Activated CD8-positive, alpha-beta memory T cell treated with anti-CD3 and anti-CD28 coated beads for 48 hours (primary cell): ENCODE data around the gene TKFC.

Source experiments
- DNase-seq, 3 experiments: peaks; one replicate each; pipeline ENCODE4 v3.0.0-alpha.2; 2020; ENCODE audit warnings: low read depth in 2 of 3, low spot score in 2 of 3

TKFC gene

DNA sequence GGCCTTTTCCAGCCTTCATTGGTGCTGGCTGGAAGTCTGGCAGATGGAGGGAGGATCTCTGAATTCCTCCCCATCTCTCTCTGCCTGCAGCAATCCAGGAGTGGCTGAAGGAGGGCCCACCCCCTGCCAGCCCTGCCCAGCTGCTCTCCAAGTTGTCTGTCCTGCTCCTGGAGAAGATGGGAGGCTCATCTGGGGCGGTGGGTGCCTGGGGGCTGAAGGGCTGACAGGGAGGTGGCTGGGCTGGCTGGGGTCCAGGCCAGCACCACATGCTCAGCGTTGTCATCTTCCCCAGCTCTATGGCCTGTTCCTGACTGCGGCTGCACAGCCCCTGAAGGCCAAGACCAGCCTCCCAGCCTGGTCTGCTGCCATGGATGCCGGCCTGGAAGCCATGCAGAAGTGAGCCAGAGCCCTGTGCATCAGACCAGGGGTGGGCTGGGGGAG is 12.2 kb downstream of the TKFC start:
- DNase-seq, result no peak

DNA sequence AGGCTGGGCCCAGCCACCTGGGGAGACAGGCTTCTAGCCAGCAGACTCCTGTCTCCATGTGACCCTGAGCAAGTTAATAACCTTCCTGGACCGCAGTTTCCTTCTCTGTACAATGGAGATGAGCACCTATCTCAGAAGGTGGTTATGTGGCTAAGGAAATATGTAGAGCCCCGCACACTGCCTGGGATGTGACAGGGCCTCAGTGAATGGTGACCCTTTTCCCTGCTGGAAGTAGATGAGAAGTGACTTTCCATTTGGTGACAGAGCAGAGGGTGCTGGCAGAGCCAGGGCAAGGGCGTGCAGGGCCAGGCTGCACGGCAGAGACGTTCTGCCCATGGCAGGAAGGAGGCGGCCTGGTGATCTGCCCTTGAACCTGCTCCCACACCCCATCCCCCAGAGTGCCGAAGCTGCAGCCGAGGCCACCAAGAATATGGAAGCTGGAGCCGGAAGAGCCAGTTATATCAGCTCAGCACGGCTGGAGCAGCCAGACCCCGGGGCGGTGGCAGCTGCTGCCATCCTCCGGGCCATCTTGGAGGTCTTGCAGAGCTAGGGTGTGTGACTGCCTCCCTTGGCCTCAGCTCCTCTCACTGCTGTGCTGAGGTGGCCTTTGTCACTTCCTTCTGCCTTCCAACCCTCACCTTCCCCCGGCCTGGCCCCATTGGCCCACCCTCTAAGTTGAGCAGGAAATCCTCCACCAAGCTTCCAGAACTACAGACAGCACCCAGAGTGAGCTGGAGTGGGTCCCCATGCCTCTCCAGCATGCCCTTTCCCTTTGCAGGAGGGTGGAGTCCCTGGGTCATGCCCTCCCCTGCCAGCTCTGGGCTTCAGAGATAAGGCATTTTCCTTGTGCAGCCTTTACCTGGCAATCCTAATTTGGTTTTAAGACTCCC is 13.2 kb downstream of the TKFC start:
- no peak for DNase-seq

DNA sequence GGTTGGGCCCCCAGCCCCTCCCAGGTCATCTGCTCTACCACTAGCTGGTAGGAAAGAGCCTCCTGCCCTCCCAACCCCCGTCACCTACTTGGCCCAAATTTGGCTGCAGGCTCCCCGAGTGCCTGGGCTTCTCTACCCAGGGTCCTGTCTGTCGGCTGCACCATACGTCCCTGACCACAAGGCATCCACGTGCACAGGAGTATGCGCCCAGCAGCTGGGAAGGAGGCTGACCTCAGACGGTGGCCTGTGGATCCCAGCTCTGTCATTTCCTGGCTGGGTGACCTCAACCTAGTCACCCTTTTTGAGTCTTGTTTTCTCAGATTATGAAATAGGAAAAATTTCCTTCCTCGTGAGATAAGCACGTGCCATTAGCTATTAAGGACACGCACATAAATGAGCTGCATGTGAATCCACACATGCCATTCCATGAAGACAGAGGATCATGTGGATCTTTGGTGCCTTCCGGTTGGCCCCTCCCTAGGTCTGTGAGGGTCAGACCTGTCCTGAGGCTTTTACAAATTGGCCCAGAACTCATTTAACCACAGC is 15.0 kb downstream of the TKFC start:
- no peak for DNase-seq

DNA sequence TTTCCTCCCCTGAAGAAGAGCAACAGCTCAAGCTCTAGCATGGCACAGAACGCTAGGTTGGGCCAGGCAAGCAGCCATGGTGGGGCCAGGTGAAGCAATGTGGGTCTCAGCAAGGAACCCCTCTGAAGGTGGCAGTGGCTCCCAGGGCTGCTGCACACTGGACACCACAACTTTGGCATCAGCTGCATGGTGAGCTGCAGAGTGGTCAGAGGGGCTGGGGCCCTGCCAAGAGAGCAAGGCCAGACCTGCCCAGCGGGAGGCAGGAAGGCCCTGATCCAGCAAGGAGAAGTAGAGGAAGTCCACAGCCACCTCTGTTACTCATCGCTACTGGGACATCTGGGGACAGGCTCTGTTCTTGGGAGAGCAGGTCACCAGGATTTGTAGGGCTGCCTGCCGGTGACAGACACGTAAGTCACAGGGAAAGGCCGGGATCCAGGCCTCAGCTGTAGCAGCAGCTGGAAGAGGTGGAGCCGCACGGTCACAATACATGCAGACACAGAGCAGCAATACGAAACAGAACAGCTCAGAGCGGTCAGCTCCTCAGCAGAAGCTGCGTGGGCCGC is 16.2 kb downstream of the TKFC start:
- DNase-seq, result no peak

DNA sequence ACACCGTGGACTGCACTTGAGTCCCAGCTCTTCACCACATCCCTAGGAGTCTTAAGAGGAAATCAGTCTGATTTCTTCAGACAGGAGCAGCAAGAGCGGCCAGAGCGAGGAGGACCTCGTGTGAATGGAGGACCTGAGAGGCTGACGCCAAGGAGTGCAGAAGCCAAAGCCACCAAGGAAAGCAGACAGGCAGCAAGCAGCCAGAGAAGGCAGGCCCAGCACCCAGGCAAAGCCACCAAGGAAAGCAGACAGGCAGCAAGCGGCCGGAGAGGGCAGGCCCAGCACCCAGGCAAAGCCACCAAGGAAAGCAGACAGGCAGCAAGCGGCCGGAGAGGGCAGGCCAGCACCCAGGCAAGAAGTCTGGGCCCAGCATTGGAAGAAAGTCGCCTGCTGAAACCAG is 16.9 kb downstream of the TKFC start:
- no peak for DNase-seq

DNA sequence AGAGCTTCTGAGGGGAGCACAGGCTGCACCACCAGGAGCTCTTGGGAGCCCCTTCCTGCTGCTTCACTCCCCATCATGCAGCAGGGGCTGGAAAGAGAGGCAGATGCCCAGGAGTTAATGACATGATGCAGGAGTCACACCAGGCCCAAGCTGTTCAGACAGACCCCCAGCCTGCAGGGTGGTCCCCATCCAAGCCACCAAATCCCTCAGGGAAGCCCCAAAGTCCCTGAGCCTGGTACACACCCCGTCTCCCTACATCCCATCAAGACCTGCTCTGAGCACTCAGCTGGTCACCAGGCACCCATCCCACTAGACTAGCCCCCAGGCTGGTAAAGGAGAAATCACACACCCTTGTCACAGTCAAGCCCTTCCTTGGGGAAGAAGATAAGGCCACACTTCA is 17.3 kb downstream of the TKFC start:
- DNase-seq, result no peak

DNA sequence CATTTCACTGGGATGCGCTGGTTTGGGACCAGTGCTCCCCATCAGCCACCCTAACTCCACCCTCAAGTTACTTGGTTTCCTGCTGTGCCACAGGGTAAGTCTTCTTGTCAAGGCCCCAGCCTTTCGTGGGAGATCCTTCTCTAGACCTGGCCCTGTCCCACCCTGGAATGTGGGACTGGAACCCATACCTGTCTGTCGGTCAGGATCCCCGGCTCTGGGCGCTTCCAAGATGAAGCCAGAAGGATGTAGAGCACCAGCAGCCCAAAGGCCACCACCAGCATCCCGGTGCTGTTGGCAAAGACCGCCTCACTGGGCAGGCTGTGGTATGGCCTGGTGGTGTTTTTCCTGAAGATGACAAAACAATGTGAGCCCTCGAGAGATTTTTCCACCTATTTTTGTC is 17.8 kb downstream of the TKFC start:
- no peak for DNase-seq

DNA sequence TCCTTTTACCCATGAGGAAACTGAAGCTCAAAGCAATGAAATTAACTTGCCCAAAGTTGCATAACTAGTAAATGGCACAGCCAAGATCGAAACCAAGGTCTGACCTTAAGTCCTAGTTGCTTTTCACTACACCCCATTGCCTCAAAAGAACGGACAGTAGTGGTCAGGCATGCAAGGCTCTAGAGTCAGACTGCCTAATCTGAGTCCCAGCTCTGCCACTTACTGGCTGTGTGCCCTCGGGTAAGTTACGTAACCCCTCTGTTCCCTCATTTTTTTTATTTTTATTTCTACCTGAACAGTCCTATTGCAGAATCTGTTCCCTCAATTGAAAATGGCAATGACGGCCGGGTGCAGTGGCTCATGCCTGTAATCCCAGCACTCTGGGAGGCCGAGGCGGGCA is 19.0 kb downstream of the TKFC start:
- no peak for DNase-seq

DNA sequence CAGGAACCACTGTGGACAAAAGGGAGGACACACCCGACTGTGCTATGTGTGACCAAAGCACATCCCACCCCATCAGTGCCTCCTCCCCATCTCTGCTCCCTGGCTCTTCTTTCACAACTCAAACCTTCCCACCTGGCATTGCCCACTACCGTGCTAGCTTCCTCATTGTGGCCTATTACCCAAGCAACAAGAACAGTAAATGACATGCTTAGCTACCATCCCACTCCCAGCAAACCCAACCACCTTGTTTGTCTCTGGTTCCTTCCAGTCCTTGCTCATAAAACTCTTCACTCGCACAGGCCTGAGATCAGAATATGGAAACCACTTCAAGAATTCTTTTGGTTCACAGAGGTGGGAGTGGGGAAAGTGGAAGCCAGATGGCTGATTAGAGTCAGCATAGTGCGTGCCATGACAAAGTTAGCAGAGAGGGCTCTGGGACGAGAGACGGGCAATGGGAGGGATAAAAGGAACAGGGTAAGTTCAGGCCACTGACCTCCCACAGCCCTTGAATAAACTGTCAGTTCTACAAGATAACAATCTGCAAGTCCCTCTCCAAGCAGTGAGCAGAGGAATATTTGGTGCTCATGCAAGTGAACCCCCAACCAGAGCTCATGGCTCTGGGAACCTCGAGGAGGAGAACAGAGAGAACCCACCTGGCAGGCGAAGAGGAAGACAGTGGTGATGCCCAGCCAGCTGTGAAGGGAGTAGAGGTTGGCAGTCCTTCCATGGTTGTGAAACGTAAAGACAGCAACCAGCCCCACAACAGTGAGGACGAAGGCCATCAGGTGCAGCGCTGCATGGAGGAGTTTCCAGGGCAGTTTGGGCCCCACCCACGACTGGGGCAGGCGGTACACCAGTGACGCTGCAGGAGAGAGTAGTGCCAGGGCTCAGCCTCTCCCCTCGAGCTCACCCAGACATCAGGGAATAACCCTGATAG is 20.4 kb downstream of the TKFC start:
- DNase-seq, result no peak

DNA sequence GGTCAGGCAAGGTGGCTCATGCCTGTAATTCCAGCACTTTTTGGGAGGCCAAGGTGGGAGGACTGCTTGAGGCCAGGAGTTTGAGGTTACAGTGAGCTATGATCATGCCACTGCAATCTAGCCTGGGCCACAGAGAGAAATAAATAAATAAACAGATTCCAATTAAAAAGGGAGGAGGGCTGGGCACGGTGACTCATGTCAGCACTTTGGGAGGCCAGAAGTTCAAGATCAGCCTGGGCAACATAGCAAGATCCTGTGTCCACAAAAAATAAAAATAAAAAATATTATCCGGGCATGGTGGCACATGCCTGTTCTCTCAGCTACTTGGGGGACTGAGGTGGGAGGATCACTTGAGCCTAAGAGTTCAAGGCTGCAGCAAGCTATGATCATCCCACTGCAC is 21.2 kb downstream of the TKFC start:
- no peak for DNase-seq

DNA sequence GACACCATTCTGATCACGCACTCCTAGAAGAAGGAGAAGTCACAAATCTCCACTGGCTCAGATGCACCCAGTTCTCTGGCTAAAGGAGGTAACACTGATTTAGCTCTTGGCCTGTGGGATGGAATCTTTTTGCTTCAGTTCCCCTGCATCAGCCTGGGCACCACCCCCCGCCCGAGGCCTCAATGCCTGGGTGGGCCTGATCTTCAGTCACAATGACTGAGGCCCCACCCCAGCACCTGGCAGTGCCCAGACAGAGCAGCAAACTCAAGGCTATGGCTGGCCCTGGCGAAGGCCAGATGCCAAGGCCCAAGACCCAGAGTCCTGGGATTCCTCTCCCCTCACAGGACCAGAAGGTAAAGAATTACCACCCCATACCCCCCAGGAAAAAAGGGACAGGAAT is 23.7 kb downstream of the TKFC start:
- DNase-seq, result no peak

DNA sequence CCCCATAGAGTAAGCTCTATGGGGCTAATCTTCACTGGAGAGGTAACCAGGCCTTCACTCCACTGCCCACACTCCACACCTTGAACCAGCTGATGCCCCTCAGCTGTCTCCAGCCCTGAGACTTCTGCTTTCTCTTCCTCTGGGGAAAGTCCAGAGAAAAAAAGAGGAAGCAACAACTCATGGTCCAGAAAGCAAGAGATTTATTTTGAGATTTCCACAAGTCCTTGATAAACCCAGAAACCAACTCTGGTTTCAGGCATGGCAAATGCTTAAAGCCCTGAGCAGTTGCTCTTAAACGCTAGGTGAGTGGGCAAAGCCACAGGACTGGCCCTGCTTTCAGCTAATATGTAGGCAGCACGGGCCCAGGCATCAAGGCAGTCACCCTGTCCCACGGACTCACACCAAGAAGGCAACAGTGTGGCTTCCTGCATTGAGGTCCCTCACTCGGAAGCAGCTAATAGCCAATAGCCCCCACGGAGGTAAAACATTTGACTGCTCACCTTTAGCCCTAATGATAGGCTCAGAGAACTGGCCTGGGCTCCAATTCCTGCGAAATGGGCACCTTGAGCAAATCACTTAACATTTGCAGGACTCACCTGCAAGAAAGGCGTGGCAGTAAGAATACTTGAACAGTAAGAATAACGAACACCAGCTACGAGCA is 24.3 kb downstream of the TKFC start:
- no peak for DNase-seq

DNA sequence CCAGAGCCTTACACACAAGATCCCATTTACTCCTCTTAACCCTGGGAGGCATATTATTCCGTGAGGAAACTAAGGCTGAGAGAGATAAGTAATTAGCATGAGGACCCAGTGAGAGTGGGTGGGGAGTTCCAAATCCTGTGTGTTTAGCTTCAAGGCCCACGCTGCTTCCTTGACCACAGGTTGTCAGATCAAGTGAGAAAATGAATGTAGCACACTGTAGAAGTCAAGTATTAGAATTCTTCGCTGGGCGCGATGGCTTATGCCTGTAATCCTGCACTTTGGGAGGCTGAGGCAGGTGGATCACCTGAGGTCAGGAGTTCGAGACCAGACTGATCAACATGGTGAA is 24.8 kb downstream of the TKFC start:
- no peak for DNase-seq

DNA sequence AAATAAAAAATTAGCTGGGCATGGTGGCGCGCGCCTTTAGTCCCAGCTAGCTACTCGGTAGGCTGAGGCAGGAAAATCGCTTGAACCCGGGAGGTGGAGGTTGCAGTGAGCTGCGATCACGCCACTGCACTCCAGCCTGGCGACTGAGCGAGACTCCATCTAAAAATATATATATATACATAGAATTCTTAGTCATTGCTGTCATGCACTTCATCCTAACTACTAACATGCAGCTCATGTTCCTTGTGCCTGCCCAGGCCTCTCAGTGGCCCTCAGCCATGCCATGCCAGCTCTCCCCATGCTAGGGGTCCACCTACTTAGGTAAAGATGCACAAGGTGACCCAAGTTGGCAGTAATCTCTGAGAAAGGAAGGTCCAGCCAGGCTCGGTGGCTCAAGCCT is 25.5 kb downstream of the TKFC start:
- no peak for DNase-seq

DNA sequence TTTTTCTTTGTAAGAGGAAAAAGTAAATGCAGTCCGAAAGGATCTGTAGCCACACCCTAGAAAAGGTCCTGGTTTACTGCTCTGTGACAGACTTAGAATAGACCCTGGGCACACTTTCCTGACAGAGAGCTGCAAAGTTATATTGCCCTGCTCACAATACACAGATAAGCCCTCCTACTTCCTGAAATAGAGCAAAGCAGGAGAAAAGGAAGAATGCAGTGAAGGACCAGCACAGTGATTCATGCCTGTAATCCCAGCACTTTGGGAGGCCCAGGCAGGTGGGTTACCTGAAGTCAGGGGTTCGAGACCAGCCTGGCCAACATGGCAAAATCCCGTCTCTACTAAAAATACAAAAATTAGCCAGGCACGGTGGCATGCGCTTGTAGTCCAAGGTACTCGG is 26.5 kb downstream of the TKFC start:
- DNase-seq, result no peak

DNA sequence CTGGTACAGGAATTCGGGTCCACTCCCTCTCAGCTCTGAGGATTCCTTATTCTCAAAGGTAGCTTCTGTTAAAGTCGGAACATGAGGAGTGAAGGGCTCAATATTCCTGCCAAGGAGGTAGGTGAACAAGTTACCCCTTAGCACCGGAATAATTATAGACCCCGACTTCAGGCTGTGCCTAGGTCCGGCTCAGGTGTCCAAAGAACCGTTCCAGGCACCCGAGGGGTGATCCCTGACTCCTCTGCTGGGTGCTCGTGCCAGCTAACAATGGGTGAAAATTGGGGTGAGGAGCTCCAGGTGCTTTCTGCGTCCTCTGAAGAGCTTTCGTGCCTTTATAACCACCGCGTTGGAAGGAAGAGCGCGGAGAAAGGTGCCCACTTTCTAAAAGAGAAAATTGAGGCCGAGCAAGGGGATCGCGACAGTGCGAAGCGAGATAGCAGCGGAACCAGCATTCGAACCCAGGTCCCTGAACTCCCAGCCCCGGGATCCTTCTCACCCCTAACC is 28.3 kb downstream of the TKFC start:
- no peak for DNase-seq

DNA sequence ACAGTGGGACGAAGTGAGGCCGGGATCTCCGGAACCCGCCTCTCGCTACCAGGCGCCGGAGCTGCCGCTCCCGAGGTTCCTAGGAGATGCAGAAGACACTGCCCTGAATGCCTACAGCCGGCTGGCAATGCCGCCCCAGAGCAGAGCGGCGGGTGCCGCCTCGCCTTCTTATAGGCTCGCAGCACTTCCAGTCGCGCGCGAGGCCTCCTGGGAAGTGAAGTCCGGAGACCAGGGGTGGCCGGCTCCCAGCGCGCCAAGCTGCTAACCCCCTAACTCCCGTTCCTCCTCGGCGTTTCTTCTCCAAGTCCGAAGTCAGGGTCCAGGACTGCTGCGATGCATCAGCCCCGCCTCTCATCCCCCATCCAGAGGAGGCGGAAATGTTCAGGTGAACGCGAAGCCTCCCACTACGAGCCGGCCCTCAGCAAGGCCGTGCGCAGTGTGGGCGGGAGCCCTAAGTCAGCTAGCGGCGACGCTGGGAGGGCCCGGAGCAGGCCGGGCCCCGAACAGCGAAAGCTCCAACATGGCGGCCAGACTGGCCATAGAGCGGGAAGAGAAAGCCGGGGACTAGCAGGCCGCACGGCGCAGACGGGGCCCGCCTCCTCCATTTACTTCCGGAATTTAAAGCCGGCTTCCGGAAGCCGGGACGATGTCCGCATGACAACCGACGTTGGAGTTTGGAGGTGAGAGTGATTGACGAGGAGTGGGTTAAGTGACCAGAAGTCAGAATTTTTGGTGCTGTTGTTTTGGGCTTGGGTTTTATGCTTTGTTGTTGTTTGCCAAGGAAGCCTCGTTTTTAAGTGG is 28.9 kb downstream of the TKFC start, which contains the start of the genes CYB561A3 and TMEM138:
Gene CYB561A3, minus strand, starts transcription at position 142 of the 801 bp plus-strand sequence. CDS start 5,169 bp downstream, outside the sequence.
Gene TMEM138, plus strand, starts transcription at position 634 of the 801 bp plus-strand sequence. CDS start 2,017 bp downstream, outside the sequence.
- peak; percentile 72 to 85 (median 72) for DNase-seq

DNA sequence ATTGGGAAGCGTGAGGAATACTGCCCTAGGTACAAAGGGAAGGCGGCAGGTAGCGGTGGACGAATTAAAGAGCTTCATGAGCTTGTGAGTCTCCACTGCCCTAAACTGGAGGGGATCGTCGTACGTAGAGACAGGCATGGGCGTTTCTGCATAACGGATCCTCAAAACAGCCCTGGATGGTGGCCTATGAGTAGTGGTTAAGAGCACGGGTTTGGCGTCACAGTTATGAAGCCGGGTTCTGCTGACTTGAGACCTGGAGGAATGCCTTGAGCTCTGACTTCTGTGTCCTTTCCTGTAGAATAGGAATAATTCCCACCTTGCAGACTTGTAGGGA is 29.5 kb downstream of the TKFC start:
- peak in 1 of 3 experiments; percentile 8 for DNase-seq

DNA sequence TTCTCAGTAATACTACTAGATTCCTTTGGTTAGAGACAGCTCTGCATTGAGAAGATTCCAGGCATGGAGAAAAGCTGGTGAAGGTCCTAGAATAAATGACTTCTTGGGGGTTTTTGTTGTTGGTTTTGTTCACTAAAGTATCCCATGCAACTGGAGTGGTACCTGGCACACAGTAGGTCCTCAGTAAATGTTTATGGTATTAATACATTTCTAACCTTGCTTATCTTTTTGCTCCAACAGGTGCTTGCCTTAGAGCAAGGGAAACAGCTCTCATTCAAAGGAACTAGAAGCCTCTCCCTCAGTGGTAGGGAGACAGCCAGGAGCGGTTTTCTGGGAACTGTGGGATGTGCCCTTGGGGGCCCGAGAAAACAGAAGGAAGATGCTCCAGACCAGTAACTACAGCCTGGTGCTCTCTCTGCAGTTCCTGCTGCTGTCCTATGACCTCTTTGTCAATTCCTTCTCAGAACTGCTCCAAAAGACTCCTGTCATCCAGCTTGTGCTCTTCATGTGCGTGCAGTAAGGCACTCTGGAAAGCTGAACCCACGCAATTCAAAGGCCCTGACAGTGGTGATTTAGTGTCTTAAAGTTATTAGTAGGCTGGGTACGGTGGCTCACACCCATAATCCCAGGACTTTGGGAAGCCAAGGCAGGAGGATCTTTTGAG is 31.1 kb downstream of the TKFC start:
- no peak for DNase-seq
